ENCODE measurements around the gene FSHR. TPM values are rescaled to one million over a fixed set of nuclear protein-coding genes. Genes with fewer than 3 reads are reported as not detected.

FSHR gene
- total RNA-seq, 6 donors from 2014 or later: not detected

DNA sequence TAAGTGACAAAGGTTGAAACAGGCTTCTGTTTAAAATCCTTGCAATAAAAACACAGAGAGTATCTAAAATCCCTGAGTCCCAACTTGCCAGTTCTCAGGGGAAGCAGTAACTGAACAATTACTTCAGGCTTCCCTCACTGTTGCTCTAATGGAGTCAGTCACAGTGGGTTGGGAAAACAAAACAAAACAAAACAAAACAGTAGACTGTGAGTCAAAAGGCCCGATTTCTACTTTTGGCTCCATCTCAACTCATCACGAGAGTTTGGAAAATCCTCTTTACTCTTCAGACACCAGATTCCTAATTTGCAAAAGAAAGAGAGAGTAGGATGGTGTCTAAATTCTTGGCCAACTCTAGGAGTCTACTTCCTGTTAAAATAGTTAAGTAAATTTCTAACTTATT, 1.1 kb downstream of the FSHR start:
- H3K4me1 ChIP-seq: no peaks in the 10 kb centered on the region
- ATAC-seq (ENCODE audit: low FRiP score in 2 of 2) (no peak), DNase-seq (no peak)
- no peaks in the 10 kb centered on the region for H3K36me3 ChIP-seq
- no peaks in the 10 kb centered on the region for H3K27me3 ChIP-seq
- no peak overlapping the region for H3K4me3 ChIP-seq
- 57 to 60% methylated on average over 2 of the region's 2 CpGs for WGBS, 2 donors
- TF ChIP-seq POLR2AphosphoS5 (IDR thresholded peaks at IDR 0.05) (no peak), EP300 (IDR thresholded peaks at IDR 0.05) (no peak), POLR2A (IDR thresholded peaks at IDR 0.05) (no peak)
- TF ChIP-seq, protein P1, sequence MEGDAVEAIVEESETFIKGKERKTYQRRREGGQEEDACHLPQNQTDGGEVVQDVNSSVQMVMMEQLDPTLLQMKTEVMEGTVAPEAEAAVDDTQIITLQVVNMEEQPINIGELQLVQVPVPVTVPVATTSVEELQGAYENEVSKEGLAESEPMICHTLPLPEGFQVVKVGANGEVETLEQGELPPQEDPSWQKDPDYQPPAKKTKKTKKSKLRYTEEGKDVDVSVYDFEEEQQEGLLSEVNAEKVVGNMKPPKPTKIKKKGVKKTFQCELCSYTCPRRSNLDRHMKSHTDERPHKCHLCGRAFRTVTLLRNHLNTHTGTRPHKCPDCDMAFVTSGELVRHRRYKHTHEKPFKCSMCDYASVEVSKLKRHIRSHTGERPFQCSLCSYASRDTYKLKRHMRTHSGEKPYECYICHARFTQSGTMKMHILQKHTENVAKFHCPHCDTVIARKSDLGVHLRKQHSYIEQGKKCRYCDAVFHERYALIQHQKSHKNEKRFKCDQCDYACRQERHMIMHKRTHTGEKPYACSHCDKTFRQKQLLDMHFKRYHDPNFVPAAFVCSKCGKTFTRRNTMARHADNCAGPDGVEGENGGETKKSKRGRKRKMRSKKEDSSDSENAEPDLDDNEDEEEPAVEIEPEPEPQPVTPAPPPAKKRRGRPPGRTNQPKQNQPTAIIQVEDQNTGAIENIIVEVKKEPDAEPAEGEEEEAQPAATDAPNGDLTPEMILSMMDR (IDR thresholded peaks at IDR 0.05): no peak
- no peak overlapping the region for H3K27ac ChIP-seq
- no peaks in the 10 kb centered on the region for H3K9me3 ChIP-seq

DNA sequence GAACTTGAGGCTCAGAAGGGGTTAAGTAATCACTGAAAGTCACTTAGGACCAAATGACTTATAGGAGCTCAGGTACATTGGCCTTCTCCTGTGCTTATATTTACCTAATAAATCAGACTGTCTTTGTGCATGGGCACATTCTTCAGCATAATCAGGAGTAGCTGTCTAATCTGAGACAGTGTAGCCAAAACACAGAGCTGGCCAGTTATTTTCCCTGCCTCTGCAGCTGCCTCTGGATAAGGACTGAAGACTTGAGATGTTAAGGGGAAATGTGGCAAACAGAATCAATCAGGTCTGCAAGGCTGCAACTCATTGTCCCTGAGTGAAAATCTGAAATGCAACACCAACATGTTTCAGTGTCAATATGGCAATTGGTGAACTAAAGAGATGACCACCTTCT, 1.5 kb downstream of the FSHR start:
- Histone ChIP-seq H3K9me3 (no peaks in the 10 kb centered on the region), H3K27ac (no peak overlapping the region), H3K27me3 (no peaks in the 10 kb centered on the region), H3K4me3 (no peak overlapping the region), H3K36me3 (no peaks in the 10 kb centered on the region), H3K4me1 (no peaks in the 10 kb centered on the region)
- DNase-seq: no peak
- TF ChIP-seq POLR2AphosphoS5 (IDR thresholded peaks at IDR 0.05): no peak
- TF ChIP-seq, protein P1 (IDR thresholded peaks at IDR 0.05): no peak
- no peak for TF ChIP-seq POLR2A (IDR thresholded peaks at IDR 0.05)
- TF ChIP-seq EP300 (IDR thresholded peaks at IDR 0.05): no peak
- no peak for ATAC-seq (ENCODE audit: low FRiP score in 2 of 2)

DNA sequence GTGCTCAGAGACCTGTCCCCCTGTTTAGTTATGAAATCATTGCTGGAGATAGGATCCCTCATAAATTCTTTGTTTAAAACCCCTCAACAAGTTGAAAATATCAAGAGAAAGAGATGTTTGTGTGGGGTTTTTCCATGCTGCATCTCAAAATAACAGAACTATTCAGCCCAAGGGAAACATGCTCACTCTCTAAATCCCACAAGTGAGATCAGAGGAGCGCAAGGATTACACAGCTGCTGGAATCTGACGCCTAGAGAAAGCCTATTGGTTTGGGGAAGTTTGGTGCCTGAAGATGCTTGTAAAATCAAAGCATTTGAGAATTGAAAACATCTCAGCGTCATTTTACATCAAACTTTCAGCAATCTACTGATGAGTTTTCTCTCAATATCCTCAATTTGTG, 7.9 kb downstream of the FSHR start:
- H3K4me3 ChIP-seq: no peak overlapping the region
- H3K4me1 ChIP-seq: no peaks in the 10 kb centered on the region
- no peak overlapping the region for H3K27ac ChIP-seq
- no peak for DNase-seq
- 77 to 89% methylated on average over 3 of the region's 3 CpGs for WGBS, 2 donors
- no peaks in the 10 kb centered on the region for H3K27me3 ChIP-seq
- no peaks in the 10 kb centered on the region for H3K9me3 ChIP-seq
- no peak for ATAC-seq (ENCODE audit: low FRiP score in 2 of 2)
- TF ChIP-seq EP300 (IDR thresholded peaks at IDR 0.05) (no peak), POLR2AphosphoS5 (IDR thresholded peaks at IDR 0.05) (no peak), POLR2A (IDR thresholded peaks at IDR 0.05) (no peak)
- TF ChIP-seq, protein P1 (IDR thresholded peaks at IDR 0.05): no peak
- no peaks in the 10 kb centered on the region for H3K36me3 ChIP-seq

DNA sequence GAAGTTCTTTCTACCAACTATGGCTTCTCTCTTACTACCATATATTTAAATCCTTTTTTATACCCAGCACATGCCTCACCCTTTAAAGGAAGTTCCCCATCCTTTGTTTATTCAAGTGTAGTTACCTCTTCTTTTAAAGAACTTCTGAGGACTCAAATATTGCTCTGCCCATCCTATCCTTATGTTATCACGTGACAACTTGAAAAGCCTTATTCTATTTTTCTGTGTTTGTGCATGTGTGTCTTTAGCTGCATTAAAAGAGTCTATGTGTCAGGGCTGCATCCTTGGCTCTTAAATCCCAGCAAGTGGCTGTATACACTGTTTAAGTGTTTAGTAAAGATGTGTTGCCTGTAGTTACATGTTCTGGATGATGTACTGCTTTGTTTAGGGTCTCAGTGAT, 22.5 kb downstream of the FSHR start:
- Histone ChIP-seq H3K4me3 (no peak overlapping the region), H3K27ac (no peak overlapping the region), H3K4me1 (no peaks in the 10 kb centered on the region), H3K27me3 (no peaks in the 10 kb centered on the region), H3K36me3 (no peaks in the 10 kb centered on the region), H3K9me3 (peaks cover 0 to 7% (median 2%) of the 10 kb centered on the region in 4 donors)
- 69 to 72% methylated on average over 1 of the region's 1 CpG for WGBS, 2 donors
- DNase-seq (no peak), ATAC-seq (ENCODE audit: low FRiP score in 2 of 2) (no peak)
- TF ChIP-seq, protein P1 (IDR thresholded peaks at IDR 0.05): no peak
- TF ChIP-seq POLR2AphosphoS5 (IDR thresholded peaks at IDR 0.05) (no peak), EP300 (IDR thresholded peaks at IDR 0.05) (no peak), POLR2A (IDR thresholded peaks at IDR 0.05) (no peak)

DNA sequence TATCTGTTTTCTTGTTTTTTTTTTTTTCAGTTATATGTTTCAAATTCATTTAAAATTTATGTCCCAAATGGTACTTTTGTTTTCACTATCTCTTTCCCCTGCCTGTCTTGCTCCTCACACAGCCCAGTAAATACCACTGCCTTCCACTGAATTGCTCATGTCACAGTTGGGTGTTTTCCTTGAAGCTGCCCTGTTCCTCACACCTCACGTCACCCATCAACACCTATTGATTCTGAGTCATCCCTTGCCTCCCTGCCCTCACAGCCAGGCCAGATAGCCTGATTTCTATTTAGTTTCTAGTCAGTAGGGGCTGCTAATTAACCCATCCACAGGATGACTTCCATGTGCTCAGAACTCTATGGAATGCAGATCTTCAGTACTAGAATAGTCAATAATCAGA, 25.3 kb downstream of the FSHR start:
- H3K4me1 ChIP-seq: no peaks in the 10 kb centered on the region
- TF ChIP-seq EP300 (IDR thresholded peaks at IDR 0.05) (no peak), POLR2AphosphoS5 (IDR thresholded peaks at IDR 0.05) (no peak), POLR2A (IDR thresholded peaks at IDR 0.05) (no peak)
- TF ChIP-seq, protein P1 (IDR thresholded peaks at IDR 0.05): no peak
- H3K27me3 ChIP-seq: no peaks in the 10 kb centered on the region
- DNase-seq (no peak), ATAC-seq (ENCODE audit: low FRiP score in 2 of 2) (no peak)
- no peak overlapping the region for H3K4me3 ChIP-seq
- peaks cover 0 to 7% (median 2%) of the 10 kb centered on the region in 4 donors for H3K9me3 ChIP-seq
- no peaks in the 10 kb centered on the region for H3K36me3 ChIP-seq
- no peak overlapping the region for H3K27ac ChIP-seq
- WGBS, 2 donors: 33 to 43% methylated on average over 1 of the region's 1 CpG

Data from upper lobe of left lung (tissue), 6 donors.